HG03565 (cell line): ENCODE data around the gene SVBP.

Experiments used
- ATAC-seq: cut with Tn5 transposase; IDR thresholded peaks from one replicate; pipeline ENCODE4 v1.9.1; 2021; ENCODE audit warnings: mild to moderate bottlenecking, moderate library complexity; ENCODE audit not compliant: unreplicated experiment

Gene SVBP

DNA sequence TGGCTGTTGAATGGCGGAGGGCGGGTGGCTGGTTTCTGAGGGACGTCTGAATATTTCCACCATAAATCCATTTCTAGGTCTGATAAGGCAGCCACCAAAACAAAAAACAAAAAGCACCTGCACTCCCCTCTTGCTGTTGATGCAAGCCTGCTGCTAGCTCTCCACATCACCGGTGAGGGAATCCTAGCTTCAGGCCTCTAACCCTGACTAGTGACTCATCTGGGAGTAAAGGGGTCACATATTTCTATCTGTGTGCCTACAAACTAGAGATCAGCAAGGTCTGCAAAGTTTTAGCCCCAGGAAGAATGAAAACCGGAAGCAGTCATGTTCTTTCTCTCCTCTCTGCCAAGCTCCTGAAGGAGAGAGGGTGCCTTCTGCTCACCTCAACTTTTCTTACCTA lies 10.6 kb downstream of the SVBP start:
- ATAC-seq = no peak

GRCh38 chr1:42806171-42806570 lies 11.0 kb downstream of the SVBP start:
- no peak for ATAC-seq

- ATAC-seq = no peak
These were observed 15.2 kb downstream of the SVBP start for GRCh38 chr1:42801832-42802473.

DNA sequence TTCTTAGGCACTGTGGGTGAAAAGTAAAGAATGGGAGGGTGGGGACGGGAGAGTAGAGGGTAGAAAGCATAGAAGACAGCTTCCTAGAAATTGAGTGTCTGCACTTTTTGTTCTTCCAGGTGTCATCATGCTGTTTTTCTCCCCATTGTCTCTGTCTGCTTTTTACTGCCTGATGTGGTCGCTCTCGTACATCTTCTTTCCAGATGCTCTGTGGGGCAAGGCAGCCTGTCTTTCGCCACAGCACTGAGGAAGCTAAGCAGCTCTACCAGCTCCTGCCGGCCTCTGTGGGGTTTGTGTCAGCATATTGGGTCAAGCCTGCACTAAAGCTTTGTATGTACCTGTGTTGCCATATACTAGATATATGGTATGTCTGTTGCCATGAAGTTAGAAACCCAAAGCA lies 19.2 kb downstream of the SVBP start:
- no peak for ATAC-seq

DNA sequence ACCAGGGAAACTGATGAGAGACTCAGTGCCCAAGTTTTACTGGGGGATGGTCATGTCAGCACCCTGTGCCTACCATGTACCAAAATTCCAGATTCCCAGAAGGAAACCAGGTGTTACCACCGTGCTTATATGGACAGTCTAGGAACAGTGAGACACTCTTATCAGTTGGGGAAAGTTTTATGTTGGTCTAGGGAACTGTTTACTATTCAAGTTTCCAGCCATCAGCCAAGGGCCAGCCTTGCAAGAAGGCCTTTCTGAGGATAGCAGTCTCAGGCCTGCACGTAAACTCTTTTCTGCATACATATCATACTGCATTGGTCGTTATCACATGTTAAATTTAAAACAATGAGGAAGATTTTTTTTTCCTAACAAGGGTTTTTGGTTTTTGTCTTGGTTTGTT lies 19.8 kb downstream of the SVBP start:
- no peak for ATAC-seq

DNA sequence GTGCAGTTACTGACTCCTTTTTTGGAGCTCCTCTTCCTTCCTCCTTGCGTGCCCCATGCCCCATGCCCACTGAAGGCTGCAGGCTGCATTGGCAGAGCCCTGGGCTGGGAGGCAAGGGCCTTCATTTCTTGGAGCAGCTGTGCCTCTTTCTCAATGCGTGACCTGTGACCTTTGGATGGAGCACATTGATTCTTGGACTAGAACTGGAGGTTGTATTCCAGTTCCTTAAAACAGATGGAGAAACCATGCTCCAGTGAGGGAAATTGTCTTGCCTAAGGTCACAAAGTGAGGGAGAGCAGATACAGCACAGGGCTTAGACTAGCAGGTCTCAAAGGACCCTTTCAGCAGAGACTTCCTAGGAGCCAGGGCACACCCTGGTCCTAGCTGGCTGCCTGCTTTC lies 23.4 kb downstream of the SVBP start:
- no peak for ATAC-seq

DNA sequence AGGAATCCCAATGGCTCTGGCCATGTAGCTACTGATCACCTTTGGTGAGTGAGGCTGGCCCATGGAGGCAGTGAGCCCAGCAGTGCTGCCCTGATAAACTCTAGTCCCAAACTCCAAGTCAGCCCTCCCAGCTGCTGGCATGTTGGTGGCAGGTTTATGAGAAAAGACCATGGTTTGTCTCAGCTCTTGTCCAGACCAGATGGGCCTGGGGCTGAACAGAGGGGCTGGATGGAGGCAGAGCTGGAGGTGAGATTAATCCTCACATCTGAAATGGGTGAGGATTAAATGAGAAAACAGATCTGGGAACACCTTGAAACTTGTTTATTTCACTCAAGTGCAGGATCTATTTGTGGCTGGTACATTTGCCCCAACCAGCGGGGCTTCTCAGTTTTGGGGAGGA lies 29.2 kb downstream of the SVBP start:
- no peak for ATAC-seq

DNA sequence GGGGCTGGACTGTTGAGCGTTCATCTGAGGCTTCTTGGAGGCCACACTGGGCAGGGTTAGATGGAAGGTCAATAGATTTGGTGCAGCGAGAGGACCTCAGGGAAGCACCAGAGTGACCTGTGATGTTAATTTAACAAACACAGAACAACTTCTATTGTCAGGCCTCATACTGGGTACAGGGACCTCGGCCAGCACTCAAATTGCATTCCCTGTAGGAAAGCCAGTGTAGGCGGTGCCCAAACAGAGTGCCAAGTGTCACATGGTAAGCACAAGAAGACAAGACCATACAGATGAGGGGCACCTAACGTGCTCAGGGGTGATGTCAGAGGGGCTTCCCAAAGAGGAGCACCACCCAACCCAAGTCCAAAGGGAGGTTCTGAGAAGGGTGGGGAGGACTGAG lies 31.1 kb downstream of the SVBP start:
- ATAC-seq = no peak

DNA sequence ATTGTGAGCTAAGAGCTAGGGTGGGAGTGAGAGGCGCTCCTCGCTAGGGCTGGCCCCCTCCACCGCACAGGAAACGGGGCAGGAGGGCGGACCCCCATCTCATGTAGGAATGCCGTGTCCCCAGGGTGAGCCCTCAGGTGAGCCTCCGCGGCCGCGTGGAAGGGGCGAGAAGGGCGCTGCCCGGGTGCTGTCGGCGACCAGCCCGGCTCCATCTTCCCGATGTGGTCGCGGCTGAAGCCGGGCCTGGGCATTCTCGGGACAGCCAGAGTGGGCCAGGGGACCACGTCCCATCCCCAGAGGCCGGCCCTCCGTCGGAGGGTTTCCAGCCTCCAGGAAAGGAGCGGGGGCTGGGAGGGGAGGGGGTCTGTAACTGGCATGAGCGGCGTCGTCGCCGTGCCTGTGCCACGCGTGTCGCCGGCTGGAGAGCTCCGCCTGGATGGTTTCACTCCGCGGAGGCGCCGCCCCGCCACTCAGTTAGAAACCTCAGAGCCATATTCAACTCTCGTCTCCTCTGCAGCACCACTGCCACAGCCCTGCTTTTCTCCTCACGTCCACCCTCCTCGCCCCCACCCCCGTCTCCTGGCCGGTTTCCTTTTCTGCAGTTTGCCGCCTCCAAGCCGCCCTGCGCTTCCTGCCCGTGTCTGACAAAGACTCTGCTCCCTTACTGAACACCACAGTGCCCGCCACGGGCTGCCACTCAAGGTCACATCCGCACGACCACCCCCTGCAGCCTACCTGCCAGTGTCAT lies 32.1 kb downstream of the SVBP start, which contains the start of gene TMEM269:
TMEM269 (plus strand) TSS at position 46 of the 748 bp plus-strand sequence. CDS start 4,903 bp downstream, outside the sequence.
- ATAC-seq = no peak

GRCh38 chr1:42784547-42784945 lies 32.7 kb downstream of the SVBP start:
- ATAC-seq = no peak

DNA sequence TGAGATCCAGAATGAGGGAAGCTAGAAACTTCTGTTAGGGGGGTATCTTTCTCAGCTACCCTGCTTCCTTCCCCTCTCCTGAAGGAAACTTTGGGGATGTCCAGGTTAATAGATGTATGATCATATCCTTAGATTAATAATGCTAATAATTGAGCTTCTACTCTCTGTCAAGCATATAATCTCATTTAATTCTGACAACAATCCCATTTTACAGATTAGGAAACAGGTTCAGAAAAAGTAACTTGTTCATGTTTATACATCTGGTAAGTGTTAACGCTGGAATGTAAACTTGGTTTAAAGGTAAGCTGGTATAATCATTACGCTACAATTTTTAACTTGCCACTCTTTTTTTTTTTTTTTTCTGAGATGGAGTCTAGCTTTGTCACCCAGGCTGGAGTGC lies 34.1 kb downstream of the SVBP start:
- ATAC-seq = no peak

DNA sequence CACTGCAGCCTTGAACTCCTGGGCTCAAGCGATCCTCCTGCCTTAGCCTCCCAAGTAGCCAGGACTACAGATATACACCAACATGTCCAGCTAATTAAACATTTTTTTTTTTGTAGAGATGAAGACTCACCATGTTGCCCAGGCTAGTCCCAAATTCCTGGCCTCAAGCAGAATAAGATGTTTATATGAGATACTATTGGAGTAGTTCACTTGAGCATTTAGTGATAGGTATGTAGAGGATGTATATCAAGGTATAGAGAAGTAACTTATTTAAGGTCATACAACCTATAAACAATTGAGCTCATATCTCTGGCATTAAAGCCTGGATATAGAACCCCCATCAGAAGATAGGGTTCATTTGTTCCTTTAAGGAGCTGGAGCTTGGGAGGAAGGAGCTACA lies 37.0 kb downstream of the SVBP start:
- no peak for ATAC-seq

DNA sequence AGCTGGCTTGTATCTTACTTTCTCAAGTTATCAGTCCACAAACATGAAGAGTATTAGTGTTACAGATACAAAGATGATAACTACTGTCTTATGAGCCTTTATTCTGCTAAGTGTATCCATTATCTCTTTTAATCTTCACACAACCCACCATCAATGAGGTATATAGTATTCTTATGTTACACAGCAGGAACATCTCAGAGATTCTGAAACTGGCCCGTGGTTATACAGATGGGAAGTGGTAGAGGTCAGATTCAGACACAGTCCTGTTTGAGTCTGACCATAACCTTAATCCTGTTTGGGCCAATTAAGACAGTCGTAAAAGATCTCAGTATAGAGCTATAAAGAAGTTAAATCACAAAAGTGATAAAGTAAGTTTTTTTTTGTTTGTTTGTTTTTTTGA lies 37.5 kb downstream of the SVBP start:
- no peak for ATAC-seq

DNA sequence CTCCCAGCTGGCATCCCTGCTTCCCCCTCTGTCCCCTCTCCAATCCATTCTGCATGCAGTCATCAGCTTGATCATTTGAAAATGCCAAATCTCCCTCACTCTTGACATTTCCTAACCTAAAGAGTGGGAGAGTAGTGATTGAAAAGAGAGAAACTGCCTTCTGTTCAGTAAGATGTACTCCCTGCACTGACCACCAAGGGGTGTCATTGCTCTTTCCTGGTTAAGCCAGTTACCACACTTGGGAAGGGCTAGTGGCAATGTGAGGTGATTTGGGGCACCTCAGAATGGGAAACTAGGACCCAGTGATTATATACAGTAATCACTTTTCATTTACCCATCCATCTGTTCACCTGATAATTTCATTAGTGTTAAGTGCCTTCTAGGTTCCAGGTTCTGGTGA lies 39.3 kb downstream of the SVBP start:
- ATAC-seq = no peak

GRCh38 chr1:42776502-42776901 lies 40.7 kb downstream of the SVBP start:
- no peak for ATAC-seq

DNA sequence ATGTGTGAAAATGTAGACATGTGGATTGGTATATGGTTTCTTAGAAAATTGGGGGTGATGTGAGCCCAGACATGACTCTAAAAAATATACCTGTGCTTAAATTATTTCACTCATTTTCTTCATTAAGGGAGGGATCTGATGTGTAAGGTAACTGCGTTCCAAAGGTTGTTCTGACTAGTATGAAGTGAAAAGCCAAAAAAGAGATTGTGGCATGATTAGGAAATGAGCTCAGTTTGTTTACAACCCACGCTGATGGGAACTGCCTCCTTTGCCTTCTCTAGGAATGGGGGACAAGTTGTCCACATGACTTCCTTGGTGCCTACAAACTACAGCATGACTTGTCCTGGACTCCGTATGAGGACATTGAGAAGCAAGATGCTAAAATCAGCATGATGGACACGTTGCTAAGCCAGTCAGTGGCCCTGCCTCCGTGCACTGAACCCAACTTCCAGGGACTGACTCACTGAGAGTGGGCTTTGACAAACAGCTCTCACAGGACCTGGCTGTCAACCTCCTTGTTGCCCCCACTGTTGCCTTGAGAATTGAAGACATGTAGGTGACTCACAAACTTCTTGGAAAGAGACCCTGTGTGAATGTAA lies 42.2 kb downstream of the SVBP start:
- no peak for ATAC-seq

DNA sequence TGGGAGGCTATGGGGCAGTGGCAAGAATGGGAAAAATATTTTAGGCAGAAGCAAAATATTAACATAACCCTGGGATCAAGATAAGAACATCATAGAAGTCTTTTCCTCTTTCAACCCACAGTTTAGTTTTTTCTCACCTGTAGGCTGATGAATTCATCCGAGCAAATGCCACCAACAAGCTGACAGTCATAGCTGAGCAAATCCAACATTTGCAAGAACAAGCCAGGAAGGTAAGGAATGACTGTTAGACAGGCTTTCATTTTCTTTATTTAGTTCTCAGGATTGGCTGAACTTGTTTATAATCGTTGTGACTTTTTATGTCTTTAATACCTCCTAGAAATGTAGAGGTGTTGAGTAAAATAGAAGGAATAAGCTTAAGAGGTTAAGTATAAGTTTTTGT lies 43.8 kb downstream of the SVBP start:
- no peak for ATAC-seq

GRCh38 chr1:42769811-42770210 lies 47.4 kb downstream of the SVBP start:
- no peak for ATAC-seq

DNA sequence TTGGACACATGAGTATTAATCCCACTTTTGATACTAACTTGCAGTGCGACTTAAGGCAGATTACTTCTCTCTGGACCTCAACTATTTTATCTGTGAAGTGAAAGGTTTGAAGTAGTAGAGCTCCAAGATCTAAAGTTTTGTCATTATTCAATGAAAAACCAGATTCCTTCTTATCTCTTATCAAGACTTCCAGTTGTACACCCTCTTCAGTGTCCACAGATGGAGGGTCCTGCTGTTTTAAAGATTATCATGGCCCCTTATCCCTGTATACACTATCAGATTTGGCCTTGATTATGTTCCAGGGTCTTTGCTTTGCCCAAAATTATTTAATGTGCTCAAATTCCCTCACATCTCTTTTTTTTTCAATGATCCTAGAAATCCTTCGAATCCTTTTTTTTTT lies 49.0 kb downstream of the SVBP start:
- no peak for ATAC-seq

GRCh38 chr1:42767510-42768000 lies 49.6 kb downstream of the SVBP start:
- peak; percentile 16 for ATAC-seq

DNA sequence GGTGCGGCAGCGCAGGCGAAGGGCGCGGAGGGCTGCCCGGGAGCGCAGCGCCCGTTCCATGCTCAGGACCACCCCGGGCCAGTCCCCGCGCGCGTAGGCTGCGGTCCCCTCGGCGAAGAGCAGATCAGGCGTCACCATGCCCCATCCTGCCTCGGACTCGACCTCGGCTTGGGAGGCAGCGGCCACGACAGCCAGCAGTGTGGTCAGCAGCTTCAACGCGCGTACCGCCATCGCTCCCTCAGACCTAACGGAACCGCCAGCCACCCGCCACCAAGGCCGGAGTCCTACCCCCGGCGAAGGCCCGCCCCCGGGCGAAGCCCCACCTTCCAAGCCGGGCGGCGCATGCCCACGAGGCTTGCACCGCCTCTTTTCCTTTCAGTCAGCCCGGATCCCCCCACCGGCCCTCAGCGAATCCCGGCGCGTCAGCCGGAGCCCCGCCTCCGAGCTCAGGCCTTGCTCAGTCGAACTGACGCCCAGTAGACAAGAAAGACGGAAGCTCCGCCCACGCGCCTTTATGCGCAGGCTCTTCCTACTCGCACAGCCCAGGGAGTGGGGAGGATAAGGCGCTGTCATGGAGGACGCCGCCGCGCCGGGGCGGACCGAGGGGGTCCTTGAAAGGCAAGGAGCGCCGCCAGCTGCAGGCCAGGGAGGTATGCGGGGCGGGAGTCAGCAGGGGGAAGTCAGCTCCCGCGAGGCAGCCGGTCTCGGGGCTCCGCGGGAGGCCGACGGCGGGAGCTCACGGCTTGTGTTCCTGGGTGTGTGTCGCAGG lies 50.3 kb downstream of the SVBP start, which contains the start of the genes C1orf50 and P3H1:
C1orf50 (plus strand) TSS at position 509 of the 769 bp plus-strand sequence; CDS start at position 572, 63 bp downstream.
P3H1 (minus strand) TSS at position 288 of the 769 bp plus-strand sequence; CDS start at position 231, 57 bp downstream.
- peak; percentile 82 for ATAC-seq
